ENCODE measurements around the gene GPR37L1. TPM values are rescaled to one million over a fixed set of nuclear protein-coding genes. Genes with fewer than 3 reads are reported as not detected.

Gene GPR37L1
- total and polyA plus RNA-seq, 10 donors: 0.16 TPM; not detected in 9

GRCh38 chr1:202146279-202146678 lies 23.6 kb downstream of the GPR37L1 start:
- peaks cover 0 to 51% (median 26%) of the 10 kb centered on the region in 6 donors for H3K36me3 ChIP-seq
- no peak for DNase-seq
- H3K4me1 ChIP-seq: peaks cover 27 to 55% (median 38%) of the 10 kb centered on the region in 6 donors
- H3K9me3 ChIP-seq: no peaks in the 10 kb centered on the region
- 88 to 95% (median 90%) methylated on average over 5 of the region's 5 CpGs for WGBS, 5 donors
- H3K27me3 ChIP-seq (replicated peaks in 1 of 7): no peaks in the 10 kb centered on the region
- H3K27ac ChIP-seq: no peak overlapping the region
- intact Hi-C loops (cut with DNase I; ENCODE audit: low total_unique reads): no loop called here
- no peak overlapping the region for H3K4me3 ChIP-seq
- TF ChIP-seq CTCF (IDR thresholded peaks at IDR 0.05 in 8 of 11, conservative IDR thresholded peaks at IDR 0.05 in 3 of 11): no peak
- TF ChIP-seq POLR2A (IDR thresholded peaks at IDR 0.05): no peak
- no peak for TF ChIP-seq POLR2AphosphoS5 (IDR thresholded peaks at IDR 0.05)

GRCh38 chr1:202146993-202147392 lies 24.3 kb downstream of the GPR37L1 start:
- WGBS, 5 donors: 54 to 96% (median 65%) methylated on average over 3 of the region's 3 CpGs; no CpG with 5 or more reads in 1 of the 5 donors
- intact Hi-C loops (cut with DNase I; ENCODE audit: low total_unique reads): no loop called here
- no peak overlapping the region for H3K4me3 ChIP-seq

DNA sequence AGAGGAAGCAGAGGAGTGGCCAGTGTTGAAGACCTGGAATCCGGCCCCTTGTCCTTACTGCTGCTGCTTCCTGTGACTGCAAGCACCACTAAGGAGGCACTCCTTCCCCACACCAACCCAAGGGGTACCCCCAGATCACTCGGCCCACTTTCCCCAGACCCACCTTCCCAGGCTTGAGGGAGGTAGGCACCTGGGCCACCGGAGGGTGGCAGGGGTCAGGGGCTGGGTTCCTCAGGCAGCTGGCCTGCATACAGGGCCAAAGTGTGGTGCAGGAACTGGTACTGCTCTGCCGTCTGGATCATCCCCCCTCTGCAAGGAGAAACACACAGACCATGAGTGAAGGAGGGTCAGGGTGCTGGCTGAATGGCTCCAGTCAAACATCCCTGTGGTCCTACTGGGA lies 25.7 kb downstream of the GPR37L1 start:
- H3K27me3 ChIP-seq (replicated peaks in 1 of 7): no peaks in the 10 kb centered on the region
- intact Hi-C loops (cut with DNase I; ENCODE audit: low total_unique reads): no loop called here
- no peak overlapping the region for H3K4me3 ChIP-seq
- no peak for DNase-seq
- WGBS, 5 donors: 60 to 89% (median 77%) methylated on average over 2 to 4 of the region's 4 CpGs
- TF ChIP-seq POLR2AphosphoS5 (IDR thresholded peaks at IDR 0.05) (no peak), CTCF (IDR thresholded peaks at IDR 0.05 in 8 of 11, conservative IDR thresholded peaks at IDR 0.05 in 3 of 11) (no peak), POLR2A (IDR thresholded peaks at IDR 0.05) (no peak)
- H3K36me3 ChIP-seq: peaks cover 0 to 70% (median 46%) of the 10 kb centered on the region in 6 donors
- H3K9me3 ChIP-seq: no peaks in the 10 kb centered on the region
- peaks cover 6 to 34% (median 17%) of the 10 kb centered on the region in 6 donors for H3K4me1 ChIP-seq
- peak overlapping the region in 1 of 8 donors; percentile 33 for H3K27ac ChIP-seq

More at GRCh38 chr1:202146993-202147392, 24.3 kb downstream of the GPR37L1 start:
- Histone ChIP-seq H3K27ac (no peak overlapping the region), H3K9me3 (no peaks in the 10 kb centered on the region), H3K4me1 (peaks cover 19 to 48% (median 31%) of the 10 kb centered on the region in 6 donors), H3K36me3 (peaks cover 0 to 56% (median 32%) of the 10 kb centered on the region in 6 donors), H3K27me3 (replicated peaks in 1 of 7) (no peaks in the 10 kb centered on the region)
- TF ChIP-seq POLR2A (IDR thresholded peaks at IDR 0.05) (no peak), CTCF (IDR thresholded peaks at IDR 0.05 in 8 of 11, conservative IDR thresholded peaks at IDR 0.05 in 3 of 11) (no peak), POLR2AphosphoS5 (IDR thresholded peaks at IDR 0.05) (no peak)
- DNase-seq: no peak

DNA sequence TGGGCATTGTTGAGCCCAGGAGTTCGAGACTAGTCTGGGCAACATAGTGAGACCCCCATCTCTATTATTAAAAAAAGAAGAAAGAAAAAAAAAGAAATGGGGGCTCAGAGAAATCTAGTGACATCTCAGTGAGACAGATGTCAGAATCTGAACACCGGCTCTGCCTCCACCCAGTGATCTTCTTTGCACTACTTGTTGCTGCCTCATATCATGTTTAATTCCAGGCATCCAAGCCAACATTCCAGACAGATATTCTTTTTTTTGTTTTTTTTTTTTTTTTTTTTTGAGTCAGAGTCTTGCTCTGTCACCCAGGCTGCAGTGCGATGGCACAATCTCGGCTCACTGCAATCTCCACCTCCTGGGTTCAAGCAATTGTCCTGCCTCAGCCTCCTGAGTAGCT lies 26.8 kb downstream of the GPR37L1 start:
- whole genome bisulfite sequencing, 5 donors: 90 to 93% (median 92%) methylated on average over 4 of the region's 4 CpGs
- Histone ChIP-seq H3K4me1 (peaks cover 6 to 40% (median 18%) of the 10 kb centered on the region in 6 donors), H3K4me3 (no peak overlapping the region), H3K27me3 (replicated peaks in 1 of 7) (no peaks in the 10 kb centered on the region), H3K27ac (no peak overlapping the region), H3K9me3 (no peaks in the 10 kb centered on the region), H3K36me3 (peaks cover 0 to 82% (median 51%) of the 10 kb centered on the region in 6 donors)
- intact Hi-C loops (cut with DNase I; ENCODE audit: low total_unique reads): no loop called here
- DNase-seq: no peak
- TF ChIP-seq POLR2AphosphoS5 (IDR thresholded peaks at IDR 0.05) (no peak), POLR2A (IDR thresholded peaks at IDR 0.05) (no peak), CTCF (IDR thresholded peaks at IDR 0.05 in 8 of 11, conservative IDR thresholded peaks at IDR 0.05 in 3 of 11) (no peak)
